Vagina (tissue), 2 donors: ENCODE results near the gene C16orf74. TPM values are rescaled to one million over a fixed set of nuclear protein-coding genes. Genes with fewer than 3 reads are reported as not detected.
A peak's percentile ranks its signal among the peaks of the same experiment; 100 is the strongest.

Experiments used
- DNase-seq, 2 donors: peaks; one replicate each; pipeline ENCODE4 v3.0.0-alpha.2; 2017; ENCODE audit errors: extremely low spot score in 2 of 2
- H3K27ac ChIP-seq: fragments of 200-600 bp; sonication (generic); one replicate; pipeline ENCODE4 v1.5.1; 2019
- H3K27me3 ChIP-seq: fragments of 200-600 bp; sonication (generic); one replicate; pipeline ENCODE4 v1.5.1; 2019
- H3K36me3 ChIP-seq, 2 donors: fragments of 200-600 bp; sonication (generic); one replicate each; pipeline ENCODE4 v1.5.1; 2017 to 2019
- H3K4me1 ChIP-seq: fragments of 200-600 bp; sonication (generic); one replicate; pipeline ENCODE4 v1.5.1; 2019
- H3K4me3 ChIP-seq, 2 donors: fragments of 200-600 bp; sonication (generic); 1 replicate in 1 of 2; 2 replicates in 1 of 2; pipeline ENCODE4 v1.5.1; 2016 to 2019
- H3K9me3 ChIP-seq: fragments of 200-600 bp; sonication (generic); one replicate; pipeline ENCODE4 v1.5.1; 2019
- CTCF ChIP-seq, 3 experiments: fragments of 450-650 bp in 2 of 3; fragments of 200-600 bp in 1 of 3; sonication (generic) in 1 of 3; IDR thresholded peaks; one replicate each; pipeline ENCODE4 v1.5.1; 2017 to 2019; ENCODE audit warnings: antibody characterized with exemption in 3 of 3, mild to moderate bottlenecking in 2 of 3, moderate library complexity in 2 of 3
- POLR2A ChIP-seq, 2 donors: fragments of 450-650 bp; IDR thresholded peaks; one replicate each; pipeline ENCODE4 v1.6.1; 2017; ENCODE audit warnings: antibody characterized with exemption in 2 of 2, mild to moderate bottlenecking in 2 of 2, moderate library complexity in 2 of 2
- POLR2AphosphoS5 ChIP-seq, 2 donors: sonication (generic); formaldehyde crosslinking; IDR thresholded peaks; one replicate each; pipeline ENCODE4 v1.9.0; 2017; ENCODE audit warnings: antibody characterized with exemption in 2 of 2, mild to moderate bottlenecking in 2 of 2, low read depth in 1 of 2; ENCODE audit not compliant: insufficient read depth in 1 of 2
- intact Hi-C: fragments of 100-400 bp; cut with DNase I; formaldehyde crosslinking; loops from one replicate; pipeline ENCODE4 v1.15.1; 2023
- total RNA-seq: library from RNA; depleted of rRNA; stranded (reverse); fragments of >200 nt; gene quantifications from one replicate; pipeline ENCODE4 v1.2.3, GENCODE V29; 2016

Gene C16orf74
- total RNA-seq, 1 donor from 2014 or later: 18.2 TPM

GRCh38 chr16:85746460-85747215 lies 4.3 kb downstream of the C16orf74 start:
- Histone ChIP-seq H3K27me3 (no peaks in the 10 kb centered on the region), H3K4me3 (no peak overlapping the region), H3K4me1 (peaks cover 21% of the 10 kb centered on the region), H3K36me3 (no peaks in the 10 kb centered on the region), H3K9me3 (no peaks in the 10 kb centered on the region), H3K27ac (no peak overlapping the region)
- intact Hi-C loops: no loop called here
- TF ChIP-seq POLR2A (IDR thresholded peaks at IDR 0.05): no peak
- peak in 1 of 2 donors; percentile 38 for TF ChIP-seq POLR2AphosphoS5 (IDR thresholded peaks at IDR 0.05; ENCODE audit: insufficient read depth in 1 of 2, low read depth in 1 of 2)
- DNase-seq: no peak

DNA sequence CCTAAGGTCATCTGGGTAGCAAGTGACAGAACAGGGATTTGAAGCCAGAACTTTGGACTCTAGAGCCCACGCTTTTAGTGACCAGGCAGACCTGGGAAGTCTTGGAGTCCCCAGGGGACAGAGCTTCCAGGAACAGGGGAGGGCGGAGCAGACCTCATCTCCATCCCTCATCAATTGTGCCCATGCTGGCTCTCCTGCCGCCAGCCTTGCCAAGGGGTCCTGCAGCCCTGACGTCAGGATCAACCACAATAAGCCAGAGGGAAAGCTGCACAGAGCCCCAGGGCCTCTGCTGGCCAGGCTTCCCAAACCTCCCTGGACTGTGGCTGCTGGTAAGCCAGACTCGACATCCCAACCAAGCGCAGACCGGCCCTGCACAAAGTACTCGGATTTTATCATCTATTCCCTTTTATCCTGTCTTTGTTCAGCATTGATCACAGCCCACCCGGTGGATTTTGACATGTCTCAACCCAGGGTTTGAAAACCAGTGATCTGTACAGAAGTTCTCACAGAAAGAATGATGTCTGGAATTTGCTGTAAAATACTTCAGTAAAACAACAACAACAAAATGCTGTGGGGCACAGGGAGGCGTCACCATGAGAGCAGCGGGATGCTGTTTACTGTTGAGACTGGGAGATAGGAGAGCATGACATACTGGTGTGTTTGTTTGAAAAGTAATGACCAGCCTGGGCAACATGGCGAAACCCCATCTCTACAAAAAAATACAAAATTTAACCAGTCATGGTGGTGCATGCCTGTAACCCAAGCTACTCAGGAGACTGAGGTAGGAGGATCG lies 11.8 kb downstream of the C16orf74 start:
- no peak for DNase-seq
- Histone ChIP-seq H3K36me3 (no peaks in the 10 kb centered on the region), H3K4me3 (no peak overlapping the region), H3K27ac (no peak overlapping the region), H3K9me3 (no peaks in the 10 kb centered on the region), H3K27me3 (no peaks in the 10 kb centered on the region), H3K4me1 (no peaks in the 10 kb centered on the region)
- intact Hi-C loops: no loop called here
- TF ChIP-seq POLR2A (IDR thresholded peaks at IDR 0.05): no peak
- TF ChIP-seq POLR2AphosphoS5 (IDR thresholded peaks at IDR 0.05; ENCODE audit: insufficient read depth in 1 of 2, low read depth in 1 of 2): no peak
- no peak for TF ChIP-seq CTCF (IDR thresholded peaks at IDR 0.05)

DNA sequence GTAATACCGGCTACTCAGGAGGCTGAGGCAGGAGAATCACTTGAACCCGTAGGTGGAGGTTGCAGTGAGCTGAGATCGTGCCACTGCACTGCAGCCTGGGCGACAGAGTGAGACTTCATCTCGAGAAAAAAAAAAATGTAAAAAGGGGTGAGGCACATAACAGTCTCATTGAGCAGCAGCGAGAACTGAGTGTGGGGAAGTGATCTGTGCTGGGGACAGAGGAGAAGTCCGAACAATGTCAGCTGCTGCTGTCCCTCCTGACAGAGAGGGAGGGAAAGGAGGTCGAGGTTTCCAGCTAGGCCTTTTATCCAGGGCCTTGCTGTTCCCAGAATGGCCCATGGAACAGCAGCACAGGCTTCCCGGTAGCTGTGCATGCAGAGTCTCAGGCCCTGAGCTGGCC lies 14.0 kb downstream of the C16orf74 start:
- Histone ChIP-seq H3K4me3 (no peak overlapping the region), H3K9me3 (no peaks in the 10 kb centered on the region), H3K27me3 (no peaks in the 10 kb centered on the region), H3K27ac (no peak overlapping the region), H3K4me1 (no peaks in the 10 kb centered on the region), H3K36me3 (no peaks in the 10 kb centered on the region)
- intact Hi-C loops: no loop called here
- no peak for DNase-seq
- no peak for TF ChIP-seq POLR2A (IDR thresholded peaks at IDR 0.05)
- TF ChIP-seq CTCF (IDR thresholded peaks at IDR 0.05): no peak
- no peak for TF ChIP-seq POLR2AphosphoS5 (IDR thresholded peaks at IDR 0.05; ENCODE audit: insufficient read depth in 1 of 2, low read depth in 1 of 2)

DNA sequence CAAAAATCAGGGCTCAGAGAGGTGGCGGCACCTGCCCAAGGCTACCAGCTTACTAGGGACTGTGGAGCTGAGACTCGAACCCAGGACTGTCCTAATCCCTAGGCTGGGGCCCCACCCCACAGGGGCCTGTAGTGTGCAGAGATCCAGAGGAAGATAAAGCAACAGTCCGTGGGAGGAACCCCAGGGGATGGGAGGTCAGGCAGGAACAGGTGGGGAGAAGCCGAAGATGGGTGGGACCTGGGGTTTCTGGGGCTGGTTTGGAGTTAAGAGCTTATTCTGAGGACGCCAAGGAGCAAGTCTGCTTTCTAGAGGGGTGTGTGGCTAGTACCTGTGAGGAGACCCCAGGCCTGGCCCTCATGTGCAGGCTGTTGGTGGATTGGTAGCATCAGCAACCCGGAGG lies 14.9 kb downstream of the C16orf74 start:
- Histone ChIP-seq H3K9me3 (no peaks in the 10 kb centered on the region), H3K4me1 (no peaks in the 10 kb centered on the region), H3K4me3 (no peak overlapping the region), H3K36me3 (no peaks in the 10 kb centered on the region), H3K27ac (no peak overlapping the region), H3K27me3 (no peaks in the 10 kb centered on the region)
- intact Hi-C loops: no loop called here
- DNase-seq: no peak
- TF ChIP-seq POLR2A (IDR thresholded peaks at IDR 0.05): no peak
- TF ChIP-seq CTCF (IDR thresholded peaks at IDR 0.05): no peak
- no peak for TF ChIP-seq POLR2AphosphoS5 (IDR thresholded peaks at IDR 0.05; ENCODE audit: insufficient read depth in 1 of 2, low read depth in 1 of 2)

DNA sequence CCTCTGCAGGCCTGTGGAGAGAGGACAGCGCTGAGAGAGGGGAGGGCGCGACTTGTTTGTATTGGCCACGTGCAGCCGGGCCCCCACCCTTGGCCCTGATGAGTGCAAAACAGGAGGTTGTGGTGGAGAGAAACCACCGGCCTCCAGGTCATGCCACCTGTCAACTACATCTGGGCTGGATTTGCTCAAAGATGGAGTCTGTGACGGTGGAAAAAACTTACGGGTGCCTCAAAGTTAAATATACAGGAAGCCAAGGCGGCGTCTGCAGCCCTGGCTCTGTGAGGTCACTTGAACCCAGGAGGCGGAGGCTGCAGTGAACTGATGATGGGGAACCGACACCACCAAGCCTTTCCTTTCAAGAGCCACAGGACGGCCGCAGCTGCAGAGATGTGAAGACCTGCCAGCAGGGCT lies 15.7 kb downstream of the C16orf74 start:
- intact Hi-C loops: no loop called here
- Histone ChIP-seq H3K27ac (no peak overlapping the region), H3K36me3 (no peaks in the 10 kb centered on the region), H3K9me3 (no peaks in the 10 kb centered on the region), H3K4me1 (no peaks in the 10 kb centered on the region), H3K27me3 (no peaks in the 10 kb centered on the region), H3K4me3 (no peak overlapping the region)
- no peak for DNase-seq
- no peak for TF ChIP-seq CTCF (IDR thresholded peaks at IDR 0.05)
- no peak for TF ChIP-seq POLR2AphosphoS5 (IDR thresholded peaks at IDR 0.05; ENCODE audit: insufficient read depth in 1 of 2, low read depth in 1 of 2)
- no peak for TF ChIP-seq POLR2A (IDR thresholded peaks at IDR 0.05)
